Upper lobe of right lung (tissue), 1 donor: Measurements from ENCODE around the gene KRTCAP2. TPM values are rescaled to one million over a fixed set of nuclear protein-coding genes. Genes with fewer than 3 reads are reported as not detected.

Experiments
- ATAC-seq: fragments of 200-7000 bp; cut with Tn5 transposase; one replicate; pipeline ENCODE4 v1.9.1; 2020; ENCODE audit warnings: mild to moderate bottlenecking, moderate library complexity
- DNase-seq: peaks from one replicate; pipeline ENCODE4 v3.0.0-alpha.2; 2020
- H3K27ac ChIP-seq: fragments of 200-600 bp; one replicate; pipeline ENCODE4 v1.8.0; 2022
- H3K27me3 ChIP-seq: fragments of 200-600 bp; one replicate; pipeline ENCODE4 v1.8.0; 2022; ENCODE audit warnings: mild to moderate bottlenecking
- H3K36me3 ChIP-seq: fragments of 200-600 bp; one replicate; pipeline ENCODE4 v1.8.0; 2022
- H3K4me1 ChIP-seq: fragments of 200-600 bp; one replicate; pipeline ENCODE4 v1.8.0; 2022
- H3K4me3 ChIP-seq: fragments of 200-600 bp; one replicate; pipeline ENCODE4 v1.8.0; 2022; ENCODE audit warnings: mild to moderate bottlenecking
- H3K9me3 ChIP-seq: fragments of 200-600 bp; one replicate; pipeline ENCODE4 v1.8.0; 2022
- CTCF ChIP-seq: fragments of 200-600 bp; IDR thresholded peaks from one replicate; pipeline ENCODE4 v1.8.0; 2022; ENCODE audit warnings: antibody characterized with exemption
- intact Hi-C: fragments of 100-400 bp; cut with DNase I; formaldehyde crosslinking; loops from one replicate; pipeline ENCODE4 v1.11.0; 2022
- total RNA-seq: library from RNA; stranded (reverse); fragmentation: NEBNext Ultra II Directional; extraction: Animal tissue kit (Norgen Biotek cat#: 25700); gene quantifications from one replicate; pipeline ENCODE4 v1.2.1, GENCODE V29; 2021
- donor health status: DM: no; HTN: yes; CAD: no; lungs with severe emphysema.

Gene KRTCAP2
- total RNA-seq, 1 donor from 2014 or later = 130 TPM

- TF ChIP-seq CTCF = no peak
- H3K4me1 ChIP-seq = peaks cover 39% of the 10 kb centered on the region
- H3K36me3 ChIP-seq = peaks cover 17% of the 10 kb centered on the region
- peaks cover 10% of the 10 kb centered on the region for H3K27me3 ChIP-seq
- H3K27ac ChIP-seq = peak overlapping the region; percentile 87
- peak overlapping the region; percentile 64 for H3K4me3 ChIP-seq
- DNase-seq (no peak), ATAC-seq (no peak)
- no peaks in the 10 kb centered on the region for H3K9me3 ChIP-seq
- intact Hi-C loops = loop anchor here (5.0 kb wide), 1 partner anchor 36 kb away; no protein-coding TSS in a partner anchor
Observed at GRCh38 chr1:155127967-155128754, 44.9 kb downstream of the KRTCAP2 start.

GRCh38 chr1:155127105-155127966 lies 45.8 kb downstream of the KRTCAP2 start, which contains the start of gene EFNA1:
Gene EFNA1 (plus strand): TSS chr1:155127876. CDS start chr1:155127978, 102 bp downstream.
- peak; percentile 91 for DNase-seq

GRCh38 chr1:155126556-155127104 lies 46.5 kb downstream of the KRTCAP2 start:
- TF ChIP-seq CTCF = no peak
- peak; percentile 95 for DNase-seq
- Histone ChIP-seq H3K4me1 (peaks cover 33% of the 10 kb centered on the region), H3K27me3 (peaks cover 10% of the 10 kb centered on the region), H3K36me3 (peaks cover 3% of the 10 kb centered on the region), H3K27ac (peak overlapping the region; percentile 87), H3K9me3 (no peaks in the 10 kb centered on the region), H3K4me3 (peak overlapping the region; percentile 64)
- peak; percentile 69 for ATAC-seq
- intact Hi-C loops = loop anchor here (5.0 kb wide), 1 partner anchor 34 kb away; no protein-coding TSS in a partner anchor

More at GRCh38 chr1:155127105-155127966, 45.8 kb downstream of the KRTCAP2 start, which contains the start of gene EFNA1:
- Histone ChIP-seq H3K9me3 (no peaks in the 10 kb centered on the region), H3K4me3 (peak within 1 kb of the TSS; percentile 64), H3K4me1 (peaks cover 33% of the 10 kb centered on the region), H3K27ac (peak within 1 kb of the TSS; percentile 87), H3K36me3 (peaks cover 11% of the 10 kb centered on the region), H3K27me3 (peaks cover 10% of the 10 kb centered on the region)
- ATAC-seq = peak; percentile 66
- TF ChIP-seq CTCF = no peak
- intact Hi-C loops = loop anchor here (5.0 kb wide), 1 partner anchor 35 kb away; no protein-coding TSS in a partner anchor

- ATAC-seq (peak; percentile 37), DNase-seq (peak; percentile 90)
- H3K27me3 ChIP-seq = peaks cover 10% of the 10 kb centered on the region
- peak overlapping the region; percentile 64 for H3K4me3 ChIP-seq
- H3K4me1 ChIP-seq = peaks cover 33% of the 10 kb centered on the region
- peak overlapping the region; percentile 87 for H3K27ac ChIP-seq
- TF ChIP-seq CTCF = no peak
- intact Hi-C loops = loop anchor here (5.0 kb wide), 1 partner anchor 34 kb away; no protein-coding TSS in a partner anchor
- H3K36me3 ChIP-seq = no peaks in the 10 kb centered on the region
- no peaks in the 10 kb centered on the region for H3K9me3 ChIP-seq
Observed at GRCh38 chr1:155125946-155126555, 47.1 kb downstream of the KRTCAP2 start.

- H3K9me3 ChIP-seq = no peaks in the 10 kb centered on the region
- no peaks in the 10 kb centered on the region for H3K36me3 ChIP-seq
- intact Hi-C loops = loop anchor here (5.0 kb wide), 1 partner anchor 33 kb away; no protein-coding TSS in a partner anchor
- DNase-seq (no peak), ATAC-seq (no peak)
- H3K4me1 ChIP-seq = peaks cover 33% of the 10 kb centered on the region
- H3K4me3 ChIP-seq = peak overlapping the region; percentile 64
- H3K27me3 ChIP-seq = peaks cover 10% of the 10 kb centered on the region
- TF ChIP-seq CTCF = no peak
- peak overlapping the region; percentile 87 for H3K27ac ChIP-seq
Observed at GRCh38 chr1:155125511-155125945, 47.6 kb downstream of the KRTCAP2 start.
